ENCODE results near the gene OR5K2.

DNA sequence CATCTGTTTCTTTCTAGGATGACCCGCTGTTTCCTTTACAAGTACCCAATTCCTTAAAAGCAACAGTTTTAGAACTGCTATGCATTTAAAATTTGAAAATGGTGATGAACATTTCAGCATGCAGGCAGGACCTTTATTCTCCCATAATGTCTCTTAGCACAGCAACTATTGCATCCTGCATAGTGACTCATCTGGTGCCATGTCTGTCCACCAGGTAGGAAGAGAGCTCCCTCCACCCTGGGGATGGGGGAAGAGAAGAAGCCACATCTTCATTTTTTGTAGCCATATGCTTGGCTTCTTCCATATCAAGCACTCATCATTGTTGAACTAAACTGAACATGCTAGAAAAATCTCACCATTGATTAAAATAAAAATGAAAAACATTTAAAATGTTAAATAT lies 44.2 kb downstream of the OR5K2 start:
- TF ChIP-seq RAD21 (IDR thresholded peaks at IDR 0.05; ENCODE audit: low read length) (no peak), POLR2A (IDR thresholded peaks at IDR 0.05; ENCODE audit: low read depth, low read length) (no peak), CEBPB (IDR thresholded peaks at IDR 0.05; ENCODE audit: low read depth, low read length) (no peak), MAZ (IDR thresholded peaks at IDR 0.05; ENCODE audit: borderline replicate concordance, low read depth, low read length) (no peak), SMC3 (IDR thresholded peaks at IDR 0.05; ENCODE audit: low read depth, low read length) (no peak), FOS (IDR thresholded peaks at IDR 0.05; ENCODE audit: low read depth, low read length) (no peak), BHLHE40 (IDR thresholded peaks at IDR 0.05; ENCODE audit: low read depth, low read length) (no peak), MAFK (IDR thresholded peaks at IDR 0.05; ENCODE audit: low read depth, low read length) (no peak)
- TF ChIP-seq, protein P1, sequence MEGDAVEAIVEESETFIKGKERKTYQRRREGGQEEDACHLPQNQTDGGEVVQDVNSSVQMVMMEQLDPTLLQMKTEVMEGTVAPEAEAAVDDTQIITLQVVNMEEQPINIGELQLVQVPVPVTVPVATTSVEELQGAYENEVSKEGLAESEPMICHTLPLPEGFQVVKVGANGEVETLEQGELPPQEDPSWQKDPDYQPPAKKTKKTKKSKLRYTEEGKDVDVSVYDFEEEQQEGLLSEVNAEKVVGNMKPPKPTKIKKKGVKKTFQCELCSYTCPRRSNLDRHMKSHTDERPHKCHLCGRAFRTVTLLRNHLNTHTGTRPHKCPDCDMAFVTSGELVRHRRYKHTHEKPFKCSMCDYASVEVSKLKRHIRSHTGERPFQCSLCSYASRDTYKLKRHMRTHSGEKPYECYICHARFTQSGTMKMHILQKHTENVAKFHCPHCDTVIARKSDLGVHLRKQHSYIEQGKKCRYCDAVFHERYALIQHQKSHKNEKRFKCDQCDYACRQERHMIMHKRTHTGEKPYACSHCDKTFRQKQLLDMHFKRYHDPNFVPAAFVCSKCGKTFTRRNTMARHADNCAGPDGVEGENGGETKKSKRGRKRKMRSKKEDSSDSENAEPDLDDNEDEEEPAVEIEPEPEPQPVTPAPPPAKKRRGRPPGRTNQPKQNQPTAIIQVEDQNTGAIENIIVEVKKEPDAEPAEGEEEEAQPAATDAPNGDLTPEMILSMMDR (conservative IDR thresholded peaks at IDR 0.05; ENCODE audit: low read depth, low read length) = no peak
- TF ChIP-seq, protein P2, sequence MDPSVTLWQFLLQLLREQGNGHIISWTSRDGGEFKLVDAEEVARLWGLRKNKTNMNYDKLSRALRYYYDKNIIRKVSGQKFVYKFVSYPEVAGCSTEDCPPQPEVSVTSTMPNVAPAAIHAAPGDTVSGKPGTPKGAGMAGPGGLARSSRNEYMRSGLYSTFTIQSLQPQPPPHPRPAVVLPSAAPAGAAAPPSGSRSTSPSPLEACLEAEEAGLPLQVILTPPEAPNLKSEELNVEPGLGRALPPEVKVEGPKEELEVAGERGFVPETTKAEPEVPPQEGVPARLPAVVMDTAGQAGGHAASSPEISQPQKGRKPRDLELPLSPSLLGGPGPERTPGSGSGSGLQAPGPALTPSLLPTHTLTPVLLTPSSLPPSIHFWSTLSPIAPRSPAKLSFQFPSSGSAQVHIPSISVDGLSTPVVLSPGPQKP (IDR thresholded peaks at IDR 0.05; ENCODE audit: borderline replicate concordance, low read depth, low read length) = no peak
- TF ChIP-seq, protein P3, sequence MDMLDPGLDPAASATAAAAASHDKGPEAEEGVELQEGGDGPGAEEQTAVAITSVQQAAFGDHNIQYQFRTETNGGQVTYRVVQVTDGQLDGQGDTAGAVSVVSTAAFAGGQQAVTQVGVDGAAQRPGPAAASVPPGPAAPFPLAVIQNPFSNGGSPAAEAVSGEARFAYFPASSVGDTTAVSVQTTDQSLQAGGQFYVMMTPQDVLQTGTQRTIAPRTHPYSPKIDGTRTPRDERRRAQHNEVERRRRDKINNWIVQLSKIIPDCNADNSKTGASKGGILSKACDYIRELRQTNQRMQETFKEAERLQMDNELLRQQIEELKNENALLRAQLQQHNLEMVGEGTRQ (IDR thresholded peaks at IDR 0.05; ENCODE audit: low read depth, low read length) = no peak
